ENCODE measurements around the gene PKP4.
"Not testable (repeated sequence)": the region's sequence is repeated elsewhere in the genome, so short reads cannot be mapped to it uniquely, and the experiment has no call there.

The PKP4 gene

GRCh38 chr2:158456309-158457066, at the start of gene PKP4, which contains the start of gene CCDC148:
Gene PKP4 (plus strand): TSS chr2:158456952. CDS start chr2:158533185, 76,233 bp downstream.
Gene CCDC148 (minus strand): TSS chr2:158456753. CDS start chr2:158456439, 314 bp downstream.
- CTCF ChIA-PET, result interaction anchor here (1.1 kb wide), 1 partner anchor 276 kb away, joined by 3 read pairs; no protein-coding TSS in a partner anchor
- H3K36me3 Mint-ChIP-seq, result no peaks in the 10 kb centered on the region
- no peaks in the 10 kb centered on the region for H3K9me3 Mint-ChIP-seq
- H3K27ac Mint-ChIP-seq, result peak within 1 kb of the TSS; percentile 88
- peak; percentile 94 for DNase-seq
- H3K27me3 Mint-ChIP-seq, result peaks cover 47% of the 10 kb centered on the region
- H3K4me3 Mint-ChIP-seq, result peak within 1 kb of the TSS; percentile 87
- H3K4me1 Mint-ChIP-seq, result peaks cover 30% of the 10 kb centered on the region

- H3K4me3 Mint-ChIP-seq, result no peak overlapping the region
- CTCF ChIA-PET, result no interaction called here
- H3K27me3 Mint-ChIP-seq, result peaks cover 9% of the 10 kb centered on the region
- H3K36me3 Mint-ChIP-seq, result no peaks in the 10 kb centered on the region
- DNase-seq, result no peak
- no peak overlapping the region for H3K27ac Mint-ChIP-seq
- H3K4me1 Mint-ChIP-seq, result no peaks in the 10 kb centered on the region
- H3K9me3 Mint-ChIP-seq, result peaks cover 4% of the 10 kb centered on the region
Observed at GRCh38 chr2:158407031-158407430, 49.7 kb upstream of the PKP4 start.

- no peak for DNase-seq
- Mint-ChIP-seq H3K27me3 (peaks cover 9% of the 10 kb centered on the region), H3K4me1 (no peaks in the 10 kb centered on the region), H3K36me3 (no peaks in the 10 kb centered on the region), H3K4me3 (no peak overlapping the region), H3K9me3 (peaks cover 4% of the 10 kb centered on the region), H3K27ac (no peak overlapping the region)
- CTCF ChIA-PET, result no interaction called here
Observed at GRCh38 chr2:158410132-158410531, 46.6 kb upstream of the PKP4 start.

GRCh38 chr2:158411748-158412147, 45.0 kb upstream of the PKP4 start:
- peaks cover 7% of the 10 kb centered on the region for H3K9me3 Mint-ChIP-seq
- CTCF ChIA-PET, result no interaction called here
- H3K27me3 Mint-ChIP-seq, result peaks cover 9% of the 10 kb centered on the region
- no peaks in the 10 kb centered on the region for H3K36me3 Mint-ChIP-seq
- H3K27ac Mint-ChIP-seq, result no peak overlapping the region
- H3K4me1 Mint-ChIP-seq, result no peaks in the 10 kb centered on the region
- no peak for DNase-seq
- no peak overlapping the region for H3K4me3 Mint-ChIP-seq

GRCh38 chr2:158412206-158412605, 44.5 kb upstream of the PKP4 start:
- Mint-ChIP-seq H3K4me3 (no peak overlapping the region), H3K4me1 (no peaks in the 10 kb centered on the region), H3K9me3 (peaks cover 7% of the 10 kb centered on the region), H3K27ac (no peak overlapping the region), H3K27me3 (peaks cover 5% of the 10 kb centered on the region), H3K36me3 (no peaks in the 10 kb centered on the region)
- DNase-seq, result no peak
- CTCF ChIA-PET, result no interaction called here

- H3K9me3 Mint-ChIP-seq, result peaks cover 7% of the 10 kb centered on the region
- H3K27ac Mint-ChIP-seq, result no peak overlapping the region
- peaks cover 5% of the 10 kb centered on the region for H3K27me3 Mint-ChIP-seq
- no peaks in the 10 kb centered on the region for H3K36me3 Mint-ChIP-seq
- no peak overlapping the region for H3K4me3 Mint-ChIP-seq
- no peaks in the 10 kb centered on the region for H3K4me1 Mint-ChIP-seq
- CTCF ChIA-PET, result no interaction called here
- DNase-seq, result no peak
Observed at GRCh38 chr2:158413581-158413980, 43.2 kb upstream of the PKP4 start.

GRCh38 chr2:158414538-158414937, 42.2 kb upstream of the PKP4 start:
- CTCF ChIA-PET, result no interaction called here

GRCh38 chr2:158432117-158432516, 24.6 kb upstream of the PKP4 start:
- H3K27me3 Mint-ChIP-seq, result no peaks in the 10 kb centered on the region
- H3K27ac Mint-ChIP-seq, result no peak overlapping the region
- CTCF ChIA-PET, result no interaction called here
- DNase-seq, result no peak
- H3K36me3 Mint-ChIP-seq, result no peaks in the 10 kb centered on the region
- H3K4me1 Mint-ChIP-seq, result no peaks in the 10 kb centered on the region
- H3K9me3 Mint-ChIP-seq, result peaks cover 4% of the 10 kb centered on the region
- H3K4me3 Mint-ChIP-seq, result no peak overlapping the region

More at GRCh38 chr2:158414538-158414937, 42.2 kb upstream of the PKP4 start:
- DNase-seq, result no peak
- H3K27me3 Mint-ChIP-seq, result peaks cover 5% of the 10 kb centered on the region
- H3K4me1 Mint-ChIP-seq, result no peaks in the 10 kb centered on the region
- H3K36me3 Mint-ChIP-seq, result no peaks in the 10 kb centered on the region
- H3K4me3 Mint-ChIP-seq, result no peak overlapping the region
- H3K27ac Mint-ChIP-seq, result no peak overlapping the region
- peaks cover 7% of the 10 kb centered on the region for H3K9me3 Mint-ChIP-seq

- H3K9me3 Mint-ChIP-seq, H3K4me3 Mint-ChIP-seq, H3K27me3 Mint-ChIP-seq, DNase-seq, H3K4me1 Mint-ChIP-seq, H3K36me3 Mint-ChIP-seq, H3K27ac Mint-ChIP-seq, CTCF ChIA-PET: not testable (repeated sequence)
Observed at GRCh38 chr2:158433716-158434115, 23.0 kb upstream of the PKP4 start.

GRCh38 chr2:158439062-158439461, 17.7 kb upstream of the PKP4 start:
- H3K27ac Mint-ChIP-seq, DNase-seq, H3K27me3 Mint-ChIP-seq, CTCF ChIA-PET, H3K36me3 Mint-ChIP-seq, H3K4me1 Mint-ChIP-seq, H3K9me3 Mint-ChIP-seq, H3K4me3 Mint-ChIP-seq: not testable (repeated sequence)

GRCh38 chr2:158443606-158444005, 13.1 kb upstream of the PKP4 start:
- Mint-ChIP-seq H3K36me3 (no peaks in the 10 kb centered on the region), H3K27ac (no peak overlapping the region), H3K4me3 (no peak overlapping the region), H3K9me3 (peaks cover 4% of the 10 kb centered on the region), H3K27me3 (peaks cover 3% of the 10 kb centered on the region), H3K4me1 (no peaks in the 10 kb centered on the region)
- CTCF ChIA-PET, result no interaction called here
- no peak for DNase-seq

- CTCF ChIA-PET, result interaction anchor here (0.6 to 1.1 kb wide), 2 partner anchors 277 to 521 kb away, joined by 3 read pairs; no protein-coding TSS in a partner anchor
- Mint-ChIP-seq H3K4me3 (peak overlapping the region; percentile 87), H3K36me3 (no peaks in the 10 kb centered on the region), H3K9me3 (no peaks in the 10 kb centered on the region), H3K4me1 (peaks cover 30% of the 10 kb centered on the region), H3K27ac (peak overlapping the region; percentile 88), H3K27me3 (peaks cover 44% of the 10 kb centered on the region)
- peak; percentile 70 for DNase-seq
Observed at GRCh38 chr2:158457092-158457825, 507 bp downstream of the PKP4 start.

GRCh38 chr2:158457826-158458616, 1.3 kb downstream of the PKP4 start:
- Mint-ChIP-seq H3K27ac (peak overlapping the region; percentile 88), H3K36me3 (no peaks in the 10 kb centered on the region), H3K9me3 (no peaks in the 10 kb centered on the region), H3K4me3 (peak overlapping the region; percentile 87), H3K27me3 (peaks cover 37% of the 10 kb centered on the region), H3K4me1 (peaks cover 30% of the 10 kb centered on the region)
- CTCF ChIA-PET, result interaction anchor here (0.6 kb wide), 1 partner anchor 522 kb away, joined by 3 read pairs; no protein-coding TSS in a partner anchor
- no peak for DNase-seq

GRCh38 chr2:158458617-158458920, 1.8 kb downstream of the PKP4 start:
- Mint-ChIP-seq H3K4me1 (peaks cover 30% of the 10 kb centered on the region), H3K36me3 (no peaks in the 10 kb centered on the region), H3K27ac (no peak overlapping the region), H3K9me3 (no peaks in the 10 kb centered on the region), H3K4me3 (peak overlapping the region; percentile 87), H3K27me3 (peaks cover 31% of the 10 kb centered on the region)
- no peak for DNase-seq
- CTCF ChIA-PET, result no interaction called here

Data from activated naive CD4-positive, alpha-beta T cell treated with anti-CD3 and anti-CD28 coated beads, Interleukin-2, amount 10 ng/mL, durations not matched to agents 7 days and 5 days (primary cell).